ACHN (cell line): Measurements from ENCODE around the gene EML3.
A peak's percentile ranks its signal among the peaks of the same experiment; 100 is the strongest.
"Not testable (repeated sequence)": the region's sequence is repeated elsewhere in the genome, so short reads cannot be mapped to it uniquely, and the experiment has no call there.

Source experiments
- DNase-seq: peaks from one replicate; pipeline ENCODE4 v3.0.0-alpha.2; 2015
- in situ Hi-C: cut with HindIII; loops from 2 replicates; pipeline ENCODE4 v1.10.0; 2017; ENCODE audit warnings: low sequenced_read_pairs, low pct_ligation_motif_present, low pct_unique_long_range_greater_than_20kb

The EML3 gene, protein sequence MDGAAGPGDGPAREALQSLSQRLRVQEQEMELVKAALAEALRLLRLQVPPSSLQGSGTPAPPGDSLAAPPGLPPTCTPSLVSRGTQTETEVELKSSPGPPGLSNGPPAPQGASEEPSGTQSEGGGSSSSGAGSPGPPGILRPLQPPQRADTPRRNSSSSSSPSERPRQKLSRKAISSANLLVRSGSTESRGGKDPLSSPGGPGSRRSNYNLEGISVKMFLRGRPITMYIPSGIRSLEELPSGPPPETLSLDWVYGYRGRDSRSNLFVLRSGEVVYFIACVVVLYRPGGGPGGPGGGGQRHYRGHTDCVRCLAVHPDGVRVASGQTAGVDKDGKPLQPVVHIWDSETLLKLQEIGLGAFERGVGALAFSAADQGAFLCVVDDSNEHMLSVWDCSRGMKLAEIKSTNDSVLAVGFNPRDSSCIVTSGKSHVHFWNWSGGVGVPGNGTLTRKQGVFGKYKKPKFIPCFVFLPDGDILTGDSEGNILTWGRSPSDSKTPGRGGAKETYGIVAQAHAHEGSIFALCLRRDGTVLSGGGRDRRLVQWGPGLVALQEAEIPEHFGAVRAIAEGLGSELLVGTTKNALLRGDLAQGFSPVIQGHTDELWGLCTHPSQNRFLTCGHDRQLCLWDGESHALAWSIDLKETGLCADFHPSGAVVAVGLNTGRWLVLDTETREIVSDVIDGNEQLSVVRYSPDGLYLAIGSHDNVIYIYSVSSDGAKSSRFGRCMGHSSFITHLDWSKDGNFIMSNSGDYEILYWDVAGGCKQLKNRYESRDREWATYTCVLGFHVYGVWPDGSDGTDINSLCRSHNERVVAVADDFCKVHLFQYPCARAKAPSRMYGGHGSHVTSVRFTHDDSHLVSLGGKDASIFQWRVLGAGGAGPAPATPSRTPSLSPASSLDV

DNA sequence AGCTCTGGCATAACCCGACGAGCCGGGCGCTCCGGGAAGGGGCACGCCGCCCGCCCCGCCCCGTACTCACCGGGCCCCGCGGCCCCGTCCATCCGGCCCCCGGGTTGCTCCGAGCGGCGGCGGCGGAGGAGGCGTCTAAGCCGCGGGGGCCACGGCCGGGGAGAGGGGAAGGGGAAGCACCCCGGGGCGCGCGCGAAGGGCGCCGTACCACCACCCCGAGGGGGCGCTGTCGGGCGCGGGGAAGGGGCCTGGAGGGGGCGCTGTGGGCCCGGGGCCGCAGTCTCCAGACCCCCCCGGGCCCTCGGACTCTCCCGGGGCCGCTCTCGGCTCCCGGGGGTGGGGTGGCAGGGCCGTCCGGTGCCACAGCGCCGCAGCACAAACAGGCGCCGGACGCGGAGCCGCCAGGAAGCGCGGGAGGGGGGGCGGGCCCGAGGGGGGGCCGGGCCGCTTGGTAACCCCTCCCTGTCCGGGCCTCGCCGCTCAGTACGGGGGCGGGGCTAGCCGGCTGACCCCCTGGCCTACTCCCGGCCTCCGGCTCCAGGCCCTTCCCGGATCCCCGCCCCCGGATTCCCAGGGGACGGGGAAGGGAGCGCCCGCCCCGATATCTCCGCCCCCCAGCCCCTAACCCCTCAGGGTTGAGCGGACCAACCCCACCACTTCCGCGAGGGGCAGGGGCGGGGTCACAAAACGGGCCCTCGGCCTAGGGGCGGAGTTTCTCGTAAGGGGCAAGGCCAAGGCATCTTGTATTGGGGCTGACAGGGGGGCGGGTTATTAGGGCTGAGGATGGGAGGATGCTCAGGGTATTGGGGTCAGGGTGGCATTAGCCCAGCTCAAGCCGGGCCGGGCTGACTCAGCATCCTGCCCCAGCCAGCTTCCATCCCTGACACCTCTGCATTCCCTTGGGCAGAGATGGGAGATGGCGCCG lies at the start of gene EML3, which contains the start of gene ROM1:
Gene EML3, minus strand, starts transcription at position 410 of the 925 bp plus-strand sequence. Its CDS starts 318 bp downstream, at position 92.
Gene ROM1, plus strand, starts transcription at position 892 of the 925 bp plus-strand sequence. Its CDS starts 25 bp downstream, at position 917.
- DNase-seq, result peak; percentile 80
- in situ Hi-C loops, result no loop called here

DNA sequence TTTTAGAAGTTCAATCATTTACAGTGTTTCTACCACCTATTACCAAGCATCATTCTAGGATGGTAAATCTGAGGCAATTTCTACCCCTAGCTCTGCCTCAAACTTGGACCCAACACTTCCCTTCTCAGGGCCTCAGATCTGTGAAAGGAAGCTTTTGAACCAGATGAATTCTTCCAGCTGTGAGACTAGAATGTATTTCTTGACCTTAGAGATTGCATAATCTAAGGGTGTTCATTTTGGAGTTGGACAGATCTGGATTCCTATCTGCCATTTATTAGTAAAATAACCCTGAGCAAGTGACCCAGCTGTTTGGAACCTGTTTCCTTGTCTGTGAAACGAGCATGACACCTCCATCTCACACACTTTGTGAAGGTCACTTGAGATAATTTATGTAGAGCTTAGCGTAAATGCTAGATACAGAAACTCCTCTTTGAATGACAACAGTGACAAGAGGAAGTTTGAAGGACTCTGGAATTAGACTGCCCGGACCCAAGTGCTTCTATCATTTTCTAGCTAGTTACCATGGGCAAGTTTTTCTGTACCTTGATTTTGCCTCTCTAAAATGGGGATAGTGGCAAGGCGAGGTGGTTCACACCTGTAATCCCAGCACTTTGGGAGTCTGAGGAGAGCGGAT lies 44.3 kb upstream of the EML3 start:
- in situ Hi-C loops, result no loop called here

DNA sequence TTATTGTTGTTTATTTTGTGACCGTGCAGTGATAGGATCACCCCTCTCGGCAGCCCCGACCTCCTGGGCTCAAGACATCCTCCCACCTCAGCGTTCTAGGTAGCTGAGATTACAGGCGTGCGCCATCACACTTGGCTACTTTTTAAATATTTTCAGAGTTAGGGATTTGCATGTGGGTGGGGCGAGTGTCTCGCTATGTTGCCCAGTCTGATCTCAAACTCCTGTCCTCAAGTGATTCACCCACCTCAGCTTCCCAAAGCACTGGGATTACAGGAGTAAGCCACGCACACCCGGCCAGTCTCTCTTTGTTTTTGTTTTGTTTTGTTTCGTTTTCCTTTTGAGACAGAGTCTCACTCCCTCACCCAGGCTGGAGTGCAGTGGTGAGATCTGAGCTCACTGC lies 41.7 kb upstream of the EML3 start:
- DNase-seq, result no peak
- in situ Hi-C loops, result no loop called here

More for the DNA sequence above, 44.3 kb upstream of the EML3 start:
- no peak for DNase-seq

DNA sequence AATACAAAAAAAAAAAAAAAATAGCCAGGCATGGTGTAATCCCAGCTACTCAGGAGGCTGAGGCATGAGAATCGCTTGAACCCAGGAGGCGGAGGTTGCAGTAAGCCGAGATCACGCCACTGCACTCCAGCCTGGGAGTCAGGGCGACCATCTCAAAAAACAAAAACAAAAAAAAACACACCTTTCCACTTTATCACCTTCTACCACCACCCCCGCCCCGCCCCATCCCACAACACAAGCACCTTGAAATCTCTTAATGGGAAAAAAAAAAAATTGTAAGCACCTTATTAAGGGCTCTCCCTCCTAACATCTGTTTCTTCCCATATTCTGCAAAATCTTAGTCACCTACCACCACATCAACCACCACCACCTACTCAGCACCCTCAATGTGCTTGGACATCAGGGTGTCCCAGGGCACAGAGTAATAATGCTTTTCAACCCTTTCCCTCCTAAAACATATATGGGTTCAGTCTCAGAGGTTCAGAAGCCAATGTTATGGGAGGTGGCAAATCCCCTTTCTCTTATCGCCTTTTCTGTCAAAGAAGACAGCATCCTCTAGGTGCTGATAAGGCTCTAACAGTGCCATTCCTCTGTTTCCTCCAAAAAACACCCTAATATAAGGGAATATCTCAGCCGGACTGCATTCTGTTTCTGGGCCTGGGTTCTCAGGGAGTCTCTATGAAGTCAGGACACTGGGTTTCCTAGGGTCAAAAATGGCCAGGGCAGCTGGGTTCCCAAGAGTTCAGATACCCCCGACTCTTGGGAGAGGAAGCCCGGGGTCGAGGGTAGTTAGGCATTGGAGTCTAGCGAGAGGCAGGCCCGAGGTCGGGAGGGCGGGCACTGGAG lies 39.8 kb upstream of the EML3 start:
- in situ Hi-C loops, result no loop called here
- no peak for DNase-seq

DNA sequence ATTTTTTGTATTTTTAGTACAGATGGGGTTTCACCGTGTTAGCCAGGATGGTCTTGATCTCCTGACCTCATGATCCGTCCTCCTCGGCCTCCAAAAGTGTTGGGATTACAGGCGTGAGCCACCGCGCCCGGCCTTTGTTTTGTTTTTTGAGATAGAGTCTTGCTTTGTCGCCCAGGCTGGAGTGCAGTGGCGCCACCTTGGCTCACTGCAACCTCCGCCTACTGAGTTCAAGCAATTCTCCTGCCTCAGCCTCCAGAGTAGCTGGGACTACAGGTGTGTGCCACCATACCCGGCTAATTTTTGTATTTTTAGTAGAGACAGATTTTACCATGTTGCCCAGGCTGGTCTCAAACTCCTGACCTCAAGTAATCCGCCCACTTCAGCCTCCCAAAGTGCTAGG lies 37.7 kb upstream of the EML3 start:
- DNase-seq, in situ Hi-C loops: not testable (repeated sequence)

DNA sequence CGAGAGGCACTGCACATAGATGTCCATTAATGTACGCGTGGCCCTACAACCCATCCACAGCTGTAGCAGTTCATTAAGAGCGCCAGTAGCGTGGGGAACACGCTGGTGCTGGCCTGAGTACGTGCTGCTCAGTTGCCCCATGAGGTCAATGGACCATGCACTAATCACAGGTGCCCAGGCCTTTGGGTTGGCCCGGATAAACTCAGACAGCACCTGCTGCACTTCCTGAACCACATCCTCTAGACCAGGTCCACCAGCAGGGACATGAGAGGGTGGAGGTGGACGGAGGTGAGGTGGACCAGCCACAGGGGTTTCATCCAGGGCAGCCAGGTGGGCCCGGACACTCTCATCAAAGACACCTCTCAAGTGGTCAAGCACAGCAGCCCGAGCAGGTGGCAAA lies 36.9 kb upstream of the EML3 start:
- in situ Hi-C loops, result no loop called here
- DNase-seq, result no peak

DNA sequence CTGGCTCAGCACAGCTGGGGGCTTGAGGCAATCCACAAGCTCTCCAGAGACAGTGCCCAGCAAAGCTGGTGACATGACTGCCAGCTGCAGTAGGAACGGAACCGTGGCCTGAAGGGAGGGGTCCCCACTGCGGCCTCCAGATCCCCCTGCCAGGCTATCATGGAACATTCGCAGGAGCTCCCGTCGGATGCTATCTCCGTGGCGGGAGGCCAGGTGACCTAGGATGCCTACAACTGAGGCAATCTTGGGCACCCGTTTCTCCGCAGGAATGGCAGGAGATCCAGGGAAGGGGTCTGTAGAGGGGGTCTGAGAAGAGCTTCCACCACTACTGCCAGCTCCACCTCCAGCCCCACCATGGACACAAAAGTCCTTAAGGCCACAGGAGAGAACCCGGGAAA lies 36.4 kb upstream of the EML3 start:
- DNase-seq, result no peak
- in situ Hi-C loops, result no loop called here

DNA sequence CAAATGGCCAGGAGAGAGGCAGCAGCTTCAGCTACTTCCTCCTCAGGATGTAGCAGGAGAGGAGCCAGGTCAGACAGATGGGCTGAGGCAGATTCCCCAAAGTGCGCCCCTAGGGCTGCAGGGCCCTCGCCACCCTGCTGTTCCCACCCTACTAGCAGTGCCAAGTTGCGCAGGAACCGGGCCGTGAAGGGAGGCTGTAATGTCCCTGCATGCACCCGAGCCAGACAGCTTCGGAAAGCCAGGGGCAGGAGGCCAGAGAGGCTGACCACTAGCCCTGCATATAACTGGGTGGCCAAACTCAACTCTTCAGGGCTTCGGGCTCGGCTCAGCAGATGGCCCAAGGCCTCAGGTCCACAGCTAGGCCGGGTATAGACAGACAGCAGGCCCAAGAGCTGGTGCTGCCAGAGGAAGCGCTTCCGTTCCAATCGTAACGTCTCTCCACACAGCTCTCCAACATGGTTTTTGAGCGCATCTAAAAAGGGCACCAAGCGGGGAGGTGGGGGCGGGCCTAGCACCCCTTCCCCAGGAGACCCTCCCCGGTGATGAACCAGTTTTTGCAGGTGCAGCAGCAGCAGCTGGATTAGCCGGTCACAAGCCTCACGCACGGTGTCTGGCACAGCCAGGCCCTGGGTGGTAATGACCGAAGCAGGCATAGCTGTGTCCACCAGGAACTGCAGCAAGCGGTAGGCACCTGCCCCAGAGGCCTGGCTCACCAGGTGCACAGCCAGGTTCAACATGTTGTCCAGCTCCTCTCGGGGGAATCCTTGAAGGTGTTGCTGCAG lies 35.8 kb upstream of the EML3 start:
- no peak for DNase-seq
- in situ Hi-C loops, result no loop called here

DNA sequence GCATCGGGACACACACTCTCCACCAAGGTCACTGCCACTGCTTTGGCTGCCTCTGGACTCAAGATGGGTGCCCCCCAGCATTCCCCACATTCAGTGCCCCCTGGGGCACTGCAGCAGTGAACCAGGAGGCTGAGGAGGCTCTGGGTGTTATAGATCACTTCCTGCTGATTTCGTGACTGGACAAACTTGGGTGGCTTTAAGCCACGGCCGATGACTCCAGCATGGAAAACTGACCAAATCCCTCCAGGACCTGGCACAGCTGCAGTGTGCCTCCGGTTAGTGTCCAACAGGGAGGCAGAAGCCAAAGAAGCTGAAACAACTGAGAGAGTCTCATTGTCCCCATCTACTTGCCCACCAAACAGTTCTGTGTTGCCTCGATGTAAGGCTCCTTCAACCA lies 35.0 kb upstream of the EML3 start:
- in situ Hi-C loops, result no loop called here
- DNase-seq, result no peak

DNA sequence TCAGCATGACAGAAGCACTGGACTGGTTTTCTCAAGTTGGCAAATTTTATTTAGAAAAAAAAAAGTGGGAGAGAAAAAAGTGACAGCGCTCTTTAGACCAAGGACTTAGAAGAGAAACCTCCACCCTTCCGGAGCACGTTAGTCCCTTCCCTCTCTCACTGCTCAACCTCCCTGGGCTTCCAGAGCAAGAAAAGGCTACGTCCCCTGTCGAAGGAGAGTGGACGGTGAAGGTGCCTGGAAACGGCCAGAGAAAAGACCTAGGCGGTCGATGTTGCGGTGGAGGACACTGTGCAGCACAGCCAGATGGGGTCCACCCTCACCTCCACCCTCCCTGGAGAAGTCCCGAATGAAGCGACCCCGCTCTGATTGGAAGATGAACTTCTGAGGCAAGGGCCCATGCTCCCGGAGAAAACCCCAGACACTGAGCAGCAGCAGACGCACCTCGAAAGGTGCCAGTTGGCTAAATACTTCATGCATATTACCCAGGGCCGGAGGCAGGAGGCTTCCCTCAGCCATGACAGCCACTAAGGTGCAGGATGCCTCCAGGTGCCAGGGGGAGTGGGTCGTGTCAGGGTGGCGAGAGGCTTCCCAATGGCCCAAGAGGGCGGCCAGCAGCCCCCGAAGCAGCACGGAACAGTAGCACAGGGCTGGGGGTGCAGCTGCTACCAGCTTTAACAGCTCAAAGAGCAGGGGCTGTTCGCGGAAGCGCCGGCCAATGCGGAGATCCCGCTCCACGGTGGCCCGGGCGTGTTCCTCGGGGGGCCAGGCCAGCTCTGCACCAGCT lies 34.4 kb upstream of the EML3 start:
- in situ Hi-C loops, result no loop called here
- no peak for DNase-seq

DNA sequence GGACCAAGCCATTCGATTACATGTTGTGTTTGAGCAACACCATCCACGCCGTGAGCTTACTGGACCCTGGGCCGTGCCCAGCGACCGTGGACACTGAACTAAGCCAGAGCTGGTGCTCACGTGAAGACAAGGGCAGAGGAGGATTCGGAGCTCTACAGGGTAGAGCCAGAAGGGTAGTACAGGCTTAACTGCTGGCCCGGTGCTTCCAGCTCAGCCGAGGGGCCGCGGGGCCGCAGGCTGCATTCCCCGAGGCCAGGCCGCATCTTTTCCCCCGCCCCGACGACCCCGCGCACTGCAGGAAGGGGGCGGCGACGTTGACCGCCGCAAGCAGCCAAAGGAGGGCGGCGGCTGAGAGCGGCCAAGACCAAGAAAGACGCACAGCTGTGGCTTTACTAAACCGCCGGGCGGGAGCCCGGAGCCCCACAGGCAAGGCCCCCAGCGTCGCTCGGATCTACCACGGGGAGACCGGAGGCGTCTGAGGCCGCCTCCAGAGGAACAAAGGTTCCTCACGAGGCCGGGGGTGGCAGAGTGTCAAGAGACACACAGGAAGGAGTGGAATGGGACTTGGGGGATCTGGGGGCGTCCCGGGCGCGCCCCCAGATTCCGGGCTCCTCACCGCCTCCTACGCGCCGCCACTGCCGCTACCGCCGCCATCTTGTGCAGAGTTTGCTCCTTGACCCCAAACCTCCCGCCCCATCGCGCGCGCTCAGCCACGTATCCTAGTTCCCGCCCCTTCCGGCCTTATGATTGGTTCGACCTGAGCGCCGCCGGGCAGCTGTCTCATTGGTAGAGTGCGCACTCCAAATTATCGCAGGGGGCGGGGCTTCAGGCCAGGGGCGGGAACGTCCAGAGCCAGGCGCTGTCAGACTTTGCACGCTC lies 33.6 kb upstream of the EML3 start, which contains the start of gene GANAB:
Gene GANAB, minus strand, starts transcription at position 668 of the 879 bp plus-strand sequence. Its CDS starts 14 bp downstream, at position 654.
- in situ Hi-C loops, result no loop called here
- peak; percentile 95 for DNase-seq

DNA sequence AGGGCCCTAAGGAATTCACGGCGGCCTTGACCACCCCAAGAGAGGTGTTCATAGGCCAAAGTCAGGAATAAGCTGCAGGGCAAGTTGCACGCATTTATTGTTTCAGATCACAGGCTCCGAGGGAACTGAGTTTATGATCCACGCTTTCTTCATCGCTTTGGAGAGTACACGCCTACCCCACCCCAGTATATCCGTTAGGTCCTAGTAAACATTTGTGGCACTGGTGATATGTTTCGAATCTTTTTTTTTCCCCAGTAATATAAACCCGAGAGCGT lies 33.0 kb upstream of the EML3 start:
- in situ Hi-C loops, result no loop called here
- no peak for DNase-seq

DNA sequence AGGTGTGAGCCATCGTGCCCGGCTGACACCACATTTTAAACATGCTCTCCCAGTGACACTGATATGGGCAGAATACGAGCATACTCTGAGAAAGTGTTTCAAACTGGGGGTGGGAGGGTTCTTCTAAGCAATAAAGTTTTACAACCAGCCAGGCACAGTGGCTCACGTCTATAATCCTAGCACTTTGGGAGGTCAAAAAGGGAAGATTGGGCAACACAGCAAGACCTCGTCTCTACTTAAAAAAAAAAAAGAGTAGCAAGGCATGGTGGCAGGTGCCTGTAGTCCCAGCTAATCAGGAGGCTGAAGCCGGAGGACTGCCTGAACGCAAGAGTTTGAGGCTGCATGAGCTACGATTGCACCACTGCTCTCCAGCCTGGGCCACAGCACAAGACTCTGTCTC lies 31.6 kb upstream of the EML3 start:
- in situ Hi-C loops, result no loop called here
- DNase-seq, result no peak

DNA sequence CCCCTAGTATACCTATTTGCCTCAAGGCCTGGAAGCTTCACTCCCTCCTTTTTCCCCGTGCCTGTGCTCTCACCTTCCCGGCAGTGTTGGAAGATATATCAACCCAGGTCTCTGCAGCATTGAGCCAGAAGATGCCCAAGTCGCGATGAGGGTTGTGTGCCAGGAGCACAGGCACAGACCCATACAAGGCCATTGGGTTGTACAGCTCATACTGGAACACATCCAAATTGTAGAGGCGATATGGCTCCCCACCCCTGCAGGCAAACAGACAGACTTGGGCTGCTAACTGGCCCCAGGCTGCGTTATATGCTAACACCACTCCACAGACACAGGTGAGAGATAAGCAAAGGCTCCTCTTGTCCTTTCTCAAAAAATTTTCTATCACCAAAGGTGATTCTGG lies 19.9 kb upstream of the EML3 start:
- in situ Hi-C loops, result no loop called here
- DNase-seq, result no peak

DNA sequence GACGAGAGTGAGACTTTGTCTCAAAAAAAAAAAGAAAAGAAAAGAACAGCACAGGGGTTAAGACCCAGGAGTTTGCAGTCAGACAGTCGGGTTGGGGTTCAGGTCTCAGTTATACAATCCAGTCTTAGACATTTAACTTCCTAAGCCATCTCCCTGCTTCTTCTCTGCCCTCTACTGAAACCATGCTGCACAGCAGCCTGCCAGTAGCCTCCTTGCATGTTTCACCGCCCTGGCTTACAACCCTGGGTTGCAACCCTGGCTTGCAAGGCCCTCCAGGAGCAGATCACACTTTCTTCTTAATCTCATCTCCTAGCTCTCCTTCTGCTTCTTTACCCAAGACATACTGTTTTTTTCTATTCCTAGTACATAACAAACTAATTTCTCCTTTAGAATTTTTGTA lies 15.1 kb upstream of the EML3 start:
- no peak for DNase-seq
- in situ Hi-C loops, result no loop called here
